AG20443 (cell line): ENCODE results near the gene ADRA2A.

ENCODE experiments used
- DNase-seq: peaks from one replicate; pipeline ENCODE4 v3.0.0; 2012; ENCODE audit warnings: low spot score, mixed read lengths

Gene ADRA2A

DNA sequence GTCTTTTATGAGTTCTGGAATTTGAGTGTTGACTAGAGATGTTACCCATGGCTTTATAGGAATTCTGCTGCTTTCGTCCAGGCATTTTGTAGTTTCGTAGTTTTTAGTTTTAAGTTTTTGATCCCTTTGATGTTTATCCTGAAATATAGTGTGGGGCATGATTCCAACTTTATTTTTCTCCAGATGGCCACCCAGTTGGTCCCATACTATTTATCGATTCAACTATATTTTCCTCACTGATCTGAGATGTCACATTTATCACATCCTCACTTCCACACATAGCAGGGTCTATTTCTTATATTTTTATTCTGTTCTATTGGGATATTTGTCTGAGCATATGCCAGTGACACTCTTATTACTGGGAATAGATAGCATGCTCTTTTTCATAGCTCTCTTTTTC lies 33.9 kb downstream of the ADRA2A start:
- no peak for DNase-seq

DNA sequence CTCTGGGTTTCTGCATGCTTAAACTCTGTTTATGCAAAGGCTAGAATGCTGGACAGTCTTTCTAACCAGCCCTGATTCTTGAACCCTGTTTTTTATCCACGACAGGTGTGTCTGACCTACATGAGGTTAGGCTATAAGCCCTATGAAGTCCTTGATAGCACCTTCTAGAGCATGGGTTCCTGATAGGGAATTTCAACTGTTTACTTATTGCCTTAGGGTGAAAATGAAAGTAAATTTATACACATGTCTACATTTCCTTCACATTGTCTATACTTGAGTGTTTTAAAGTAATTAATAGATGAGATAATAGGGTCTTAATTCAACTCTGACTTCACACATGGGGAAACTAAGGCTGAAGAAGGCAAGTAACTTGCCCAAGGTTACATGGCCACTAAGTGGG lies 35.5 kb downstream of the ADRA2A start:
- DNase-seq = no peak

DNA sequence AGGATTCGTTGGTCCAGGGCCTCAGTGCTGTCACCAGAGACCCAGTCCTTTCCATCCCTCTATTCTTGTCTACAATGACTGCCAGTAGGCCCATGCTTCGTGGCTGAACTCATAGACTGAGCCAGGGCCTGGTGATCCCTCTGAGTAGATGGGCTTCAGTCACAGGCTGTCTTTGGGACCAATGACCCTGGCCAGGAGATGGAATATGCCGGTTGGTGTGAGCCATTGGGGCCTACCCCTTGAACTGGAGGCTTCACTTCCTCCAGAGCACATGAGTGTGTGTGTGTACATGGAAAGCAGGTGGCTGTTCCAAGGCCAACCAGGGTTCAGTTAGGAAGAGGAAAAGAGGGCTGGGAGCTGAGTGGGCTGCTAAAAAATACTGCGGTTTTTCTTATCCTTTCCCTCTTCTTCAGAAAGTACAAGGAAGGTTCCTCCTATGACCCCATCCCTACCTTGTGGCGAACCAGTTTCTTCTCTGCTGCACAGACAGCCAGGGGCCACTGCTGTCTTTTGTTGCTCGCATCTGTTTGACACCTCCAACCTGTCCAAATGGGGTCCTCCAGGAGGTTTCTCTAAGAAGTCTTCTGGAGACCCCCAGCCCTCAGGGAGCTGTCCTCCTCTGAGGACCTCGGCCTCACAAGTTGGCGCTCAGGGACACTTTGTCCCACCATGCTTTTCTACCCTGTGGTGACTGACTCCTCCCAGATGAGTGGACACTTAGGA lies 36.6 kb downstream of the ADRA2A start:
- no peak for DNase-seq

DNA sequence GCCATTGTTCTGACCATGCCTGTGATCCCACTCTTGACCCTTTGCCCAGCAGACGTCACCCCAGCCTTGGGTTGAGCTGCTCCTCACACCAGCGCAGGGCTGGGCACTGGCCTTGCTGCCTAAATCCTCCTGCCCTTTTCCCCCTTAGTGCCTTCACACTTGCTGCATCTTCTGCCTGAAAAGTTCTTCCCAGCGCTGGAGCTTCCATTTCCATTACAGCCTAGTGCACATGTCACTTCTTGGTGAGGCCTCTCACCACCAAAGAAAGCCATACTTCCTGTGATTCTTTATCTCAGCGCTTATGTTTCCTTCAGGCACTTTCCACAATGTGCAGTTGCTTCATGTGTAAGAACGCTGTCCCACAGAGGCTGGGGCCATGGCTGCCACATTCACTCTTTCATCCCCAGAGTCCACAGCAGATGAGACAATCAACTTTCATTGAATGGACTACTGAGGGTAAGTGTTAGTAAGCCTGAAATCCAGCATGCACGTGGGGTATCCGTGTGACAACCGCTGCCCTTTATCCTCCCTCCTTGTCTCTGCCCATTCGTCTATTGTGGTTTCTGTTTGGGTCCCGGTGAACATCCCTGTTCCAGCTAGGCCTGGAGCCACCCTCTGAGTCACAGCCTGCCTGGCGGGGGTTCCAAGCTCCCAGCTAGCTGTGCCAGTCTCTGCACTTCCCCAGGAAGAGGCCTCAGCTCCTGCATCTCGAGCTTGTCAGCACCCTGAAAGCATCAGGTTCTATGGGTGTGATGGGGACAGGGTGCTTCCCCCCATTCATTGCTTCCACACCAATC lies 37.3 kb downstream of the ADRA2A start:
- peak; percentile 81 for DNase-seq

DNA sequence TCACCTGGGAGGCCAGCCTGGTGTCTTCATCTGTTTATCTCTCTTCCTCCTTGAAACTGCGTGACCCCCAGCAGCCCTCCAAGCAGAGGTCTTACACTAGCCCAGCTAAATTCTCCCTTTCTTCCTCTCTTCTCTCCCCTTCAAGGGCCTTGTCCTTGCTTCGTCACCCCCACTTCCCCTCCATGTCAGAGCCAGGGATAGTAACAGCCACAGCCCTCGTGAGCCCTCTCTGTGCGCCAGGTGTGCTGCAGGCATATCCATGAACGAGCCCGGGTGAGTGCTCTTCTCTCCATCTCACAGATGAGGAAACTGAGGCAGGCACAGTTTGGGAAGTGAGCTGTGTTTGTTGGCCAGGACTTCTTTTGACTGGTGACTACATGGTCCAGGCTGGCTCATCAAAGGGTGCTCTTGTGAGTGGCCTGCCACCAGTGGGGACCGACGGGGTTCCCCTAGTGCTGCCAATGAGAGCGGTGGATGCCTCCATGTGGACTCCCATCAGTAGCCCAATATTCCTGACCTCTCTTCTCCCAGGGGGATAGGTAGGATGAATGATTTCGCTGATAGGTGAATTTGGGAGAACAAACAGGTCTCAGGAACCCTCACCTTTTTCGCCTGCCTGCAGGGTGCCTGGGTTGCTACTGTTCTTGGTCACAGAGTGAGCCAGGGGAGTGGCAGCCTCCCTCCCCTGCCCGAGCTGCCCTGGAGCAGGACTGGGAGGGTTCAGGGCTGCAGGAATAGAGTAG lies 38.1 kb downstream of the ADRA2A start:
- no peak for DNase-seq

DNA sequence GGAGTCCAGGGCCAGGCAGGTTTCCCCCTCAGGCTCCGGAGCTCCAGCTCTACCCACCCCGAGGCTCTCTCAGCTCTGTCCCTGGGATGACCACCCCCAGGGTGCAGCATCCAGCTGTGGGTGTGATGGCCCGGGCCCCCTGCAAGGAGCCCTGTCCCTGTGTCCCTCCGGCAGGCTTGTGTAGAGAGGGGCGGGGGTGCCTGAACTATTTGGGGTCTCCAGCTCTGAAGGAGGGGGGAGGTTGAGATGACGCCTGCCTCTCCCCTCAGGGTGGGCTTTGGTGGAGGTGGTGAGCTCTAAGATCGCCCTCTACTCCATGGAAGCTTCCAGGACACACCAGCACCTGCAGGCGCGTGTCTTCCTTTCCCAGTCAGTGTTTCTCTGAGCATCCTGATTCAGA lies 39.4 kb downstream of the ADRA2A start:
- no peak for DNase-seq

DNA sequence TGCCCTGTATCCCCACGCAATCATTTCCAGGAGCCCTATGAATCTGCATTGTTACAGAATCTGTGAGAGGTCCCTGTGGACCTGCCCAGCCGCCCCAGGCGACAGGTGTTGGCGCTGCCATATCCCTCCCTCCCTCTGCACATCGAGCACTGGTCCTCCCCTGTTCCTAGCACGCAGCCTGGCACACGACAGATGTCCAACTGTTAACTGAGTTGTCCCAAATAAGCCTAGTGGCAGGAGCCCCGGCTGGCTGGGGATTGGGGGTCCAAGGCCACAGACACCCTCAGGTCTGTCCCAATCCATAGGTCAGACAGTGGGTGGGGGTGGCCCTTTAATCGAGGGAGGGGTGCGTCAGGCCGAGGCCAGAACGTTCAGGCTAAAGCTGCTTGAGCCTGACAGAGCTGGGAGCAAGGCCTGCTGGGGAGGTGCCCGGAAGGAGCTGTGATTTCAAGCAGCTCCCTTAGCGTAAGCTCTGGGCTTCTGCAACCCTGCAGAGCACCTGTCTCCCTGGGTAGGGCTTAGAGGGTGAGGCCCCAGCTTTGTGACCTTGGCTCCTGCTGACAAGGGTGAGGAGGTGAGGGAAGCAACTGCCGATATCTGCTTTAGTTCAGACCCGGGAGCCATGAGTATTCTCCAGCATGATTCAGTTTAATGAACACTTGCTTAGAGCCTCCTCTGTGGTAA lies 40.1 kb downstream of the ADRA2A start:
- no peak for DNase-seq

DNA sequence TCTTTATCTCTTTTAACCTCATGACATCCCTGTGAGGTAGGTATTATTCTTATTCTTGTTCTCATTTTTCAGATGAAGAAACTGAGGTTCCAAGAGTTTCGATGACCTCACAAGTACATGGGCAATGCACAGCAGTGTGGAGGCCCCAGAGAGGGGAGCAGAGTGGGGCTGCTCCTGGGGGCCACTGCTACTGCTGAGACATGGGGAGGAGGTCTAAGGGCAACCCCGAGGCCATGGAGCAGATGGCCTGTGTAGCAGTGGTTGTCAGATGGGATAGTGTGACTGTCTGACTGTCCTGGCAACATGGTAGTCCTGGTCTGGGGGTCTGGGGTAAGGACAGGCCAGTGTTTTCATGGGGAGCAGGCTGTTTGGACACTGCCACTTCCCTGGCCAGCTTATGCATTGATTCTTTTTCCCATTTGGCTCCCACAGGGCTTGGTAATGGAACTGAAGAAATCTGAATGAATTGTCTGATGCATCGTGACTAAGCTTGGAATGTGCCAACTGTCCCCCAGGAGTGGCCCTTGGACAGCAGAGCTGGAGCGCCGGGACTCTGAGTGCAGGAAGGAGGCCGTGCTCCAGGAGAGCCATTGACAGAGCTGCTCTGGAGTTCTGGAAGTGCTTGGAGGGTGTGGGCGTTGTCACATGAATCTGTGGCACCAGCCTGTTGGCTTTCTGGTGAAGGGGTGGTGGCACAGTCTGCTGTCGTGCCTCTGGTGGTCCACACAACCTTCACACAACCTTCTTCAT lies 40.9 kb downstream of the ADRA2A start:
- DNase-seq = no peak

DNA sequence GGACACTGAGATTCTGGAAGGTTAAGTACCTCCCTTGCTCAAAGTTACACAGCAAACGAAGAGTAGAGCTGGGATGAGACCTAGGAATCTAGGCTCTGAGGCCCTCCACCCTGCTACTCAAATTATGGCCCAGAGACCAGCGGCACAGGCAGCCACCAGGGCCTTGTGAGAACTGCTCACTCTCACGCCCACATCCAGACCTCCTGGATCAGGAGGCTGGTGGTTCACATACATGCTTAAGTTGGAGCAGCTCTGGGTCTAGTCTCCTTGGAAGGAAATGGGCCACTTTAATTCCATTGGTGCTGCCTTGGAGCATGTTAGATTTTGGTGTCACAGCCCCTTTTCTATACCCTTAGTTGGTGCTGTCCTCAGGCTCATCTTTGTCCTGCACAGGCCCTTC lies 41.9 kb downstream of the ADRA2A start:
- no peak for DNase-seq

DNA sequence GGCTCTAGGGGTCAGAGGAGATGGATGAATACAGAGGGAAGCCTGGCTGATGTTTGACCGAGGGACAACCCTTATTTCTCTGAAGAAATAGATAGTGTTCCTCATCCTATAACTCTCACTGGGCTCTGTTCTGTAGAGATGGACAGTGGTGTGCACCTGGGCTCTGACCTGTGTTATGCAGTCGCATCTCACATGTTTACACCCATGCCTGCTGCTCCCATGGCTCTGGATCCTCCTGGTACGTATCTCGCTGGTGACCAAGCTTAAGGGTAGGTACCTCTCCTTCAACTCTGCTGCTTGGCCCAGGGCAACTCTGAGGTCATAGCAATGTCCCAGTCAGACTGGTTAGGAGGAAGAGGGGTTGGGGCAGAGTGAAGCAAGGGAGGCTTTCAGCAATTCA lies 42.8 kb downstream of the ADRA2A start:
- no peak for DNase-seq

DNA sequence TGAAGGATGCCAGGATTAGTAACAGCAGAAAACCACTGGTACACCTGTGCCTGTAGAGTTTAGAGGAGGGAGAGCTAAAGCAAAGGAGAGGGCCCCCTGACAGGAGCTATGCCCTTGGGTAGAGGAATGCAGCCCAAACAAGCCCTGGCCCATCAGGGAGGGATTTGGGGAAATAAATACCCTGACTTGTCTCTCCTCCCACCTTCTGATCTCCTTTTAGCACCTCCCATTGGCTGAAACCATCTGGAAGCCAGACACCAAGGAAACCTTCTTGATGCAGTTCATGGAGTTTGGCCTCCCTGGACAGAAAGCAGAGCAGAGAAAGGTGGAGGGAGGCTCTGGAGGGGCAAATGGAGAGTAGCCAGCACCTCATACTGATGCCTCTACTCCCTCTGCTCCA lies 45.3 kb downstream of the ADRA2A start:
- DNase-seq = no peak

DNA sequence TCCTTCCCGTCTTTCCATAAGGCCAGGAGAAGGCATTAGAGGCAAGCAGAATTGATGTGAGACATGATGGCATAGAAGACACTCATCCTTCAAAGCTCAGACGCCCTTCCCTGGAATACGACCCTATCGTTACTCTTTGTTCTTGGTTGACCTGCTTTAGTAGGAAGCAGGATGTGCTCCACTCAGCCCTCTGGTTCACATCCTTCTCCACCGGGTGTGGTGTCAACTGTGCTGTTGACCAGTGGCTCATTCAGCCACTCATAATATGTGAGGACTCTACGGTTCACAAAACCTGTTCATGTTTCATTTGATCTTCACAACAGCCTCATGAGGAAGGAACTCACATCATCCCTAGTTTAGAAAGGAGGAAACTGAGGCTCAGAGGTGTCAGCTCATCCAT lies 47.1 kb downstream of the ADRA2A start:
- no peak for DNase-seq

DNA sequence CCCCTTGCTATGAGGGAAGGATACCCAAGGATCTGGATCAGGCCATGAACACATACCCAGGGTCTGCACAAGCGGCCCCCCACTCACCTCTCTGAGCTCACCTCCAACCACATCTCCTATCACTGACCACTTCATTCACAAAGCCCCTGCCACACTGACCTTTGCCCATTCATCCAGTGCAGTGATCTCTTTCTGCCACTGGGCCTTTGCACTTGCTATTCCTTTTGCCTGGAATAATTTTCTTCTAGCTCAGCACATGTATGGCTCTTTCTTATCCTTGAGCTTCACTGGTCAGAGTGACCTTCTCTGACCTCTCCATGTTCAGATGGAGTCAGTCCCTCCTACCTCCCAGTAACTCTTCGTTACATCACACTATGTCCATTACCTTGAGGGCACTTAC lies 48.3 kb downstream of the ADRA2A start:
- no peak for DNase-seq

DNA sequence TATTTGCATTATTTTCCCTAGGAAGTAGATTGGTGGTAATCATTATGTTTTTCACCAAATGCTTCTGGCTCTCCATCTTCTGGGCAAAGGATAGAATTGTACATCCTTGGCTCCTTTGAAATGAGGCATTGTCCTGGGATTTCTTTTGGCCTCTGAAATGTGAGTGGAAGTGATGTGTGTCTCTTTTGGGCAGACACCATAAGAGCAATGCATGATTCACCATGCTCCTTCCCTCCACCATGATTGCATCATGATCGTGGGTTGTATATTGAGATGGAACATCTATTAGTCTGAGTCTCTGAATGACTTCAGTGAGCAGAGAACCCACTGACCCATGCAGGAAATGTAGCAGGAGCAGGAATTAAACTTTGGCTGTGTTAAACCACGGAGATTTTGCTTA lies 49.2 kb downstream of the ADRA2A start:
- peak; percentile 63 for DNase-seq

DNA sequence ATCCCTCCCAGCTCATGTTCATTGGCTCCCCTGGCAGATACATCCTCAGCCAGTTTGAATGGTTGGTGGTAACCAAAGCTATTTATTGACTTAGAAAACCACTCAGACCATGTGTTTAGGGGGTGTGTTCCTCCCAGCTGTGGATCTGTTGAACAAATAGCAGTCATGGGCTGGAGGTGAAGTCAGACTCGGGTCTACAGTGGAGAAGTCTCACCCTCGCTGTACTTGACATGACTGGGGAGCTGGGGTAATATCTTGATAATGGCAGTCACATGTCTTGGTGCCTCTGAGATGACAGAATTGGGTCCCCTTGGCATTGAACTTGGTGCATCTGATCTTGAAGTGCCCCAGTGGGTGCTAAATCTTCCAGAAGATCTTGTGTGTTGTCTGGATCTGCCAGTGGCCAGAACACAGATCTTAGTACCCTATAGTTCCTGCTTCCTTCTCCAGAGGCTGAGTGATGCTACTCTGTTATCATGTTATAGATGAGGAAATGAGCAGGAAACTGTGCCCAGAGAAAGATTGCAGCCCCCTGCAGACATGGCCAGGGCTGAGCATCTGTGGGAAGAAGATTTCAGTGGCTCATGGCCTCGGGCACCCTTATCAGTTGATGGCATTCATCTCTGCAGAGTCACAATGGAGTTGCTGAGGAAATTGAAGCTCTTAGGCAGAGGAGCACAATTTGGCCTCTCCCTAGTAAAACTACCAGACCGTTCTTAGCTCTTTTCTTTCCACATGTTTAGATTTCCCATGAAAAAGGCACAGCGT lies 50.4 kb downstream of the ADRA2A start:
- no peak for DNase-seq

DNA sequence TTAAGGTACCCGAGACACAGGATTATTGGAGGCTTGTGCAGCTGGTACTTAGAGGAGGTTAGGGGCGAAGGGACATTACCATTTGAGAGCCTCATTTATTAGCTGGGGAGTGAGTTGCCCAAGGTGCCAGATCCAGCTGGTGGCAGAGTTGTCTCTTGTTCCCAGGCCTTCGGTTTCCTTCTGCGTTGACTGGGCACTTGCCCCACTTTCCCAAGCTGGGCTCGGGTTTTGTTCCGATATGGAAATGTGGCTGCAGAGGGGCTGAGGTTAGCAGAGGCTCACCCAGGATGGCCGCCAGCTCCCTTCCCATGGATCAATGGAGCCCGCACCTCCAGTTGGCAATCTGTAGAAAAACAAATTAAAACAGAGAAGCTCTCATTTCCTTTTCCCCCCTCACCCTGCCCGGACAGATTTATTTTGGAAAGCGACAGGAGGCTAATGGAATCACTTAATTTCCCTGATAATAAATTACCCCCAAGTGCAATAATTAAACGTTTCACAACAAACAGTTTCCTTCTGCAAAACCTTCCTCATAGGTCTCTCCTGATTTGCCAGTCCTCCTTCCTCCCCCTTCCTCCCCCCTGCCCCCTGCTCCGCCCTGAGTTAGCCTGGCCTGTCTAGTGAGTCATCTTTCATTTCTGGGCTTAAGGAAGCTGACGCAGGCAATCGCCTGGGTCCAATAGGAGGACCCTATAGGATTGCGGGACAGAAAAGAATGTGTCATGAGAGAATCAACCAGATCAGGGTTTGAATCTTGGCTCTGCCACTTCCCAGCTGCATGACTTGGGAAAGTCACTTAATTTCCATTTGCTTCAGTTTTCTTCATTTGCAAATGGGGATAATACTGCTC lies 51.7 kb downstream of the ADRA2A start:
- peak; percentile 89 for DNase-seq

DNA sequence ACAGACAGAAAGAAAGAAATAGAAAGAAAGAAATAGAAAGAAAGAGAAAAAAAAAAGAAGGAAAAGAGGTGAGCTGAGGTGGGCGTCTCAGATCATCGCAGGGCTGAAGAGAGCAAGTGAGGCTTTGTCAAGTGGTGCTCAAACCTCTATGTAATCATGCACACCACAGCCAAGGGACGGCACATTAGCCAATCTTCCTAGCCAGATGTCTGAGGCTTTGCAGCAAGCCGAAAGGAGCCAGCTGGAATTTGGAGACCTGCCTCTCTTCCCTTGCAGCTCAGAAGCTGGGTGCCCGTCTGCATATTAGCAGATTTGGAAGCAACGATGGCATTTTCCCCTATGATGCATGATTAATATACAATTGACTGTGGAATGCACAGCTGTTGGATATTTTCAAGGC lies 52.5 kb downstream of the ADRA2A start:
- DNase-seq = peak; percentile 66

DNA sequence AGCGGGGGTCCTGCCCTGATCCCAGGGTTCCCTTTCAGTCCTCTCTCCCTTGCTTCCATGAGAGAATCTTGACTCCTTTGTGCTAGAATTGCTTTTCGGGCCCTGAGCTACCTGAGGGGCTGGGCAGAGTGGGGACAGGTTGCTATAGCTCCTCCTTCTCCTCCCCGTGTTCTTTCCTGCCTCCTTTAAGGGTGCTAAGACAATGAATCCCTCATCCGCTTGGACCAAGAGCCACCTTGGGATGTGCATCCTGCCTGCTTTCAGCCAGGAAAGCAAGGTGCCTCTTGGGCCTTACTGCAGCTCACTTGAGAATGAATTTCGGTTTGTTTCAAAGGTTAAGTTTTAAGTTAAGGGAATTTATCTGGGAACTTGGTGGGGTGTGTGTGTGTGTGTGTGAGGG lies 53.6 kb downstream of the ADRA2A start:
- DNase-seq = no peak
